NCI-H146 treated with DMSO at 0.1 percent for 48 hours (cell line): ENCODE measurements around the gene PCYT2.
A peak's percentile ranks its signal among the peaks of the same experiment; 100 is the strongest.

Experiments
- DNase-seq: peaks from one replicate; lab custom pipeline; 2025; ENCODE audit not compliant: unreplicated experiment; lab: John Stamatoyannopoulos, UW

Gene PCYT2

GRCh38 chr17:81944858-81945257 is 33.7 kb upstream of the PCYT2 start:
- no peak for DNase-seq

- DNase-seq, result no peak
These were observed 31.0 kb upstream of the PCYT2 start for GRCh38 chr17:81942167-81942553.

- peak; percentile 55 for DNase-seq
These were observed 30.4 kb upstream of the PCYT2 start for GRCh38 chr17:81941484-81942166.

DNA sequence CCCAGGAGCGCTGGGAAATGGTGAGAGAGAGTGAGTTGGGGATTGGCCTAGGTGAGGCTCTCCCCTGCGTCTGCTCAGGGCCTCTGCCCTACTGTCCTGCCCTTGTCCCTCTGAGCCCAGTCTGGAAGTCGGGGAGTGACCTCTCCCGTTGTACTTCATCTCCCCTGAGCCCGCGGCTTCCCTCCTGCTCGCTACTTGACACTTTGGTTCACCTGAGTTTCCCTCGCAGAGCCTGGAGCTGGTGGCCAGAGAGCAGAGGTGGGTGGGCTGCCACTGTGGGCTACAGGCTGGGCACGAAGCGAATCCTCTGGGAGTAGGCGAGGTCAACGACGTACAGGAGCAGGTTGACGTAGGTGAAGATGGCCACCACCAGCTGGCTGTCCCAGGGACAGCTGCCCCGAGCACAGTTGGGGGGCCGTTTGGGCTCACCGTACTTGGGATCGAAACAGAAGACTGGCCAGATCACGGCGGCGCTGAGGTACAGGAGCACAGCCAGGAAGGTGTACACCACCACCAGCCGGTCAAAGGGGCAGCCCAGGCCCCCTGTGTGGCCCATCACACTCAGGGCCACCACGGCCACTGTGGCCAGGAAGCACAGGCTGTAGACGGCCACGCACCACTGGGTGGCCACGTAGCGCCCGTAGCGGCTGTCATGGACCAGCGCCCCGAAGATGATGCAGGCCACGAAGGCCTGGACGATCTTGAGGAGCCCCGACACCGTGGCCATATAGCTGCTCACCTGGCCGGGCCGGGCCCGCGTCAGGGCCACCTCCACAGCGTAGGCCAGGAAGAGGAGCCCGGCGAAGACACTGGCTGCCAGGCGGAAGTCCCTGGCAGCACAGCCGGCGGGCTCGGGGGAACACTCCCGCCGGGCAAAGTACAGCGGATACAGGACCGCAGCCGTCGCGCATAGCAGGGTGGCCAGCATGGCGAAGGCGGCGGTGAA is 29.6 kb upstream of the PCYT2 start:
- DNase-seq, result no peak

- DNase-seq, result no peak
These were observed 28.7 kb upstream of the PCYT2 start for GRCh38 chr17:81939881-81940385.

DNA sequence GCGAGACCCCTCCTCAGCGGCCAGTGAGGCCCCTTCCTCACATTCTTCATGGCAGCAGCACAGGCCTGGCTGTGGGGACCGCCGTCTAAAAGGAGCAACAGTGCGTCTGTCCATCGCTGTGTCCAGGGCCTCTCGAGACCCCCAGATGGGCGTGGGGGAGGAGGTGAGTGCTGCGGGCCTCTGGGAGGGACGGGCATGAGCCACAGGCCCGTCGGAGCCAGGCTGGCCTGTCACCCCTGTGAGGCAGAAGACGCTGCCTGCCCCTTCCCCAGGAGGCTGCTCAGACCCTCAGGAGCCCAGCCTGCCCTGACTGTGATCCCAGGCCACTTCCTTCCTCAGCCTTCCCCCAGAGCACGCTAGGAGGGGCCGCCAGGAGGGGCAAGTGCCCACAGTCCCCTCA is 28.0 kb upstream of the PCYT2 start:
- no peak for DNase-seq

GRCh38 chr17:81935709-81936084 is 24.5 kb upstream of the PCYT2 start:
- no peak for DNase-seq

DNA sequence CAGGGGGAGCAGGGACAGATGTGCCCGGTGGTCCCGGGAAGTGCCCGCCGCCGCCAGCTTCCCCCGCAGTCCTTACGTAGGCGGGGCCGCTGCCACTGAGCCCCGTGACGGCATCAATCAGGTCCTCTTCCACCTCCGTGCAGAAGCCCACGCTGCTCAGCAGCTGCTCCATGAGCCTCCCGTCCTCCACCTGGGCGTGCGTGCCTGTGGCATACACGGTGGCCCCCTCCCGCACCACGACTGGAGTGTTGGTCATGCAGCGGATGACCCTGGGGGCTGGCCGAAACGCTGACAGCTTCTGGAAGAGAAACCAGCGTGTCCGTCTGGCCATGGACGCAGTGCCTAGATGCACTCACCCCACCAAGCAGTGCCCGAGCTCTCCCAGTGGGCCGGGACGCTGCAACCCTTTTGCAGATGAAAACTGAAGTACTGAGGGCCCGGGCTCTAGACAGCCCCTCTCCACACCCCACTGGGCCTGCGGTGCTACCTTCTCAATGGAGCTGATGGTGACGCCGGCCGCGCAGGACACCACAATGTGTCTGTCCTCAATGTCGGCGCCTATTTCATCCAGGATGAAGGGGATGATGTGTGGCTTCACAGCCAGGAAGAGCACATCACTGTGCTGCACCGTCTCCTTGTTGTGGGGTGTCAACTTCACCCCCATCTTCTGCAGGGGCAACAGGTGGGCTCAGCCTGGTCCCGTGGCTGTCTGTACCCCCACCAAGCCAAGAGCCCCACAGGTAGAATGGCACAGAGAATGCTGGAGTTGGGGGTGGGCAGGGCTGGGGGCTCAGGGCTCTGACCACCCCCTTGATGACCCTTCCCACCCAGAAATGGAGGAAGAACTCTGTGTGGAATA is 23.9 kb upstream of the PCYT2 start:
- DNase-seq, result no peak

DNA sequence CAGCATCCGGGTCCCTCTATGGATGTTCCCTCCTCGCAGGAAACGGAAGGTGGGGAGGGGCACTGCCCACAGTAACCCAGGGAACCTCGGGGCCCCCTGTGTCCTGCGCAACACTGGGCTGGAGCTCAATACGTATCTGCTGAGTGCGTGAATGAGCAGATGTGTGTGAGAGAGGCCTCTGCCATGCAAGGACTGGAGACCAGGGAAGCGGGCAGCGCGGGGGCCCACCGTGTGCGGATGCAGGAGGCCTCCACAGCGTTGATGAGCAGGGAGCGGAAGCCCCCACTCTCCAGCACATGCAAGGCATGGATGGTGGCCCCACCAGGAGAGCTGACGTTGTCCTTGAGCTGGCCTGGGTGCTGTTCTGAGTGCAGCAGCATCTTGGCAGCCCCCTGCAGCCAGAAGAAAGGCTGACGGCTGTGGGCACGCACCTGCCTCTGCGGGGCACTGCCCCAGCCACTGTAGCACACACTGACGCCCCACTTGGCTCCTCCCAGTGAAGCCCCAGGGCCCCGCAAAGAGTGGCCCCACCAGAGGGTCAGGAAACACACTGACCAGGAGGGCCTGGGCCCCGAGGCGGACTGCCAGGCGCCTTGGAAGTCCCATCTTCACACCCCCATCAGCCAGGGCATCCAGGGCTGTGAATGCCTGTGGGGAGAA is 23.0 kb upstream of the PCYT2 start:
- DNase-seq, result no peak

- no peak for DNase-seq
These were observed 22.0 kb upstream of the PCYT2 start for GRCh38 chr17:81933178-81933699.

DNA sequence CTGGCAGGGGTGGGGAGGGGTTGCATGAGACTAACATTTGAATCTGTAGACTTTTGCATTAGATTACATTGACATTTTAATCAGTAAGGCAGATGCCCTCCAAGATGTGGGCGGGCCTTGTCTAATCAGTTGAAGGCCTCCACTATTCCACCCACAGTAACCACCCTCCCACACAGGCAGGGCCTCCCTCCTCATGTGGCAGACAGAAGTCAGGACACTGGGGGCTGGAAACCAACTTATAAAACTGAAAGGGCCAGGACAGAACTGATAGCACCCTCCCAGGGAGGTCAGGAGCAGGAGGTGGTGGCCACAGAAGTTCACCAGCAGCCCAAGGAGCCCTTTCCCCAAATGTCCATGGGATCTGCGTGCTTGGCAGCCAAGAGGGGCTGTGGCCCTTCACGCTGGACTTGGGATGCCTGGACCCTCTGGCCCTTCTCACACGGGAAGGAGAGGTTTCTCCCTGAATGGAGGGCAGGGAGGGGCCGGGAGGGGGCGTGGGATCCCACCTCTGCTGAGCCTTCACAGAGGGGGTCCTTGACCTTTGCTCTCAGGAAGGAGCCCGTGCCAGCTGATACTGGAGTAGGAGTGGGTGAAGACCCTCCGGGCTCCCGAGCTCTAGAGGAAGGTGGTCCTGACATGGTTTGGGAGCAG is 21.3 kb upstream of the PCYT2 start:
- no peak for DNase-seq

DNA sequence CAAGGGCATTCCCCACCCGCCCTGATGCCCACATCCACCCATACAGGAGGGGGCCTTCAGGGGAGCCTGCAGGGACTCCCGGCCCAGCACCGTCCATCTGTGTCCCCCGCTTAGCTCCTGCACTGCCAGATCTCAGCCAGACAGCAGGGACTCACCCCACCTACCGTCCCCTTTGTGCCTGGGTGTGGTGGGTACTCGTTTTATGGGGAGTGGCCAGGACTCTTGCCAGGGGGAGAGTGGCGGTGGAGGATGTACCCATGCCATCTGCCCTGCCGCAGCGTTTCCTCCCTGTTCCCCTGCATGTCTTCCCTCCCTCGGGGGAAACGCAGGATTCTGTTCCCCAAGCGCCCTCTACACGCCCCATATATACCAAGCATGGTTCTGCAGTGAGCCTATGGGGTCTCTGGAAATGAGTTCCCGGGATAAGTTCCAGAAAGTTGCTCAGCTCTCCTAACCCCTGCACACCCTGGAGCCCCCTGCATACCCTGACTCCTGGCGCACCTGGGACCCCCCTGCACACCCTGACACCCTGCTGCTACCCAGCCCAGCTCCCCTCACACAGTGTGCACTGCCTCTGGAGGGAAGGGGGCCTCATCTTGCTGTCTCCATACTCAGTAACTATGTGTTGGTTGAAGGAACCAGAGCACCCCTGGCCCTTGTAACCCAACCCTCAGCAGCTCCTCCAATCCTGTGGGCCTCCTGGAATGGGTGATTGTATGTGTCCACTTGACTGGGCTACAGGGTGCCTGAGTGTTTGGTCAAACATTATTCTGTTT is 20.5 kb upstream of the PCYT2 start:
- DNase-seq, result no peak

DNA sequence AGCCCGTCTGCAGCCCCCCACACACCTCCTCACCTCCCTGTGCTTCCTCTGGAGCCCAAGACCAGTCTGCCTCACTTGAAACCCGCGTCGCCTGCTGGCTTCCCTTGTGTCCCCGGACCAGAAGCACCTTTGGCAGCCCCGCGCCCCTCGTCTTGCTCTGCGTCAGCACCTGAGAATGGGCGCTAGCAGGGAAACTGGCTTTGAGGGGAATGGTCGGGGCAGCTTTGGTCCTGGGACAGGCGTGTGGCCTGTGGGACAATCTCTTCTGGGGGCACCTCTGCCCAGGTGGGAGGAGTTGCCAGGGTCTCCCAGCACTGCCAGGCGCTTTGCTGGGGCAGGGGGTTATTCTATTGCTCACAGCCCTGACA is 20.0 kb upstream of the PCYT2 start:
- no peak for DNase-seq

DNA sequence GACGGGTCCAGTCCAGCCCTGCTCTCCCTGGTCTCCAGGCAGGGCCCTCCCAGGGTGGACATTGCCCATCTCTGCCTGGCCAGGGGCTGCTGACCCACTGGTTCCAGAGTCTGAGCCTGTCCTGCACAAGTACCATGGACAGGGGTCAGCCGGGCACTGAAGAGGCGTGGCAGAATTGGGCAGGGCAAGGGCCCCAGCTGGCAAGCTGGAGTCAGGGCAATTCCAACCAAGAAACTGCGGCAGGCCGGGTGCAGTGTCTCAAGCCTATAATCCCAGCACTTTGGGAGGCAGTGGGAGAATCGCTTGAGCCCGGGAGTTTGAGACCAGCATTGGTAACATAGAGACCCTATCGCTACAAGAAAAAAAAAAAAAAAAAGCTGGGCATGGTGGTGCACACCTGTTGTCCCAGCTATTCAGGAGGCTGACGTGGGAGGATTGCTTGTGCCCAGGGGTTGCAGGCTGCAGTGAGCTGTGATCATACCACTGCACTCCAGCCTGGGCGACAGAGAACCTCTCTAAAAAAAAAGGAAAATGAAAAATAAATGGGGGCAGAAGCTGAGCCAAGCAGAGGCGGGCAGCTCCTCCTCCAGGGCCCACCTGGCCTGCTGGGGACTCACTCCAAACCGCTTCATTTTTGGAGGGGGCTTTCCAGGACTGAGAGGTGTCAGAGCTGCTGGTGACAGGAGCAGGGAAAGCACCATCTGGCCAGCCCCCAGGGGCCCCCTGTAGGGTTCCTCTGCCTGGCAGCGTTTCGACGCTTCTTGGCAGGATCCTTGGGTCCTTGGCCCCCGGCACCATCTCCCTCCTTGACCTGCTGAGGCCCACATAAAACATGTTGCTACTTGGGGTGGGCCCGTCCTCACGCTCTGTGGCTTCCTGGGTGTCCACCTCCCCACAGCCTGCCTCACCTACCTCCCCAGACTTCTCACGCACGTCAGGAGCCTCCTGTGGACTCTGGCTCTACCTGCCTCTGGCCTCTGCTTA is 19.2 kb upstream of the PCYT2 start:
- no peak for DNase-seq

DNA sequence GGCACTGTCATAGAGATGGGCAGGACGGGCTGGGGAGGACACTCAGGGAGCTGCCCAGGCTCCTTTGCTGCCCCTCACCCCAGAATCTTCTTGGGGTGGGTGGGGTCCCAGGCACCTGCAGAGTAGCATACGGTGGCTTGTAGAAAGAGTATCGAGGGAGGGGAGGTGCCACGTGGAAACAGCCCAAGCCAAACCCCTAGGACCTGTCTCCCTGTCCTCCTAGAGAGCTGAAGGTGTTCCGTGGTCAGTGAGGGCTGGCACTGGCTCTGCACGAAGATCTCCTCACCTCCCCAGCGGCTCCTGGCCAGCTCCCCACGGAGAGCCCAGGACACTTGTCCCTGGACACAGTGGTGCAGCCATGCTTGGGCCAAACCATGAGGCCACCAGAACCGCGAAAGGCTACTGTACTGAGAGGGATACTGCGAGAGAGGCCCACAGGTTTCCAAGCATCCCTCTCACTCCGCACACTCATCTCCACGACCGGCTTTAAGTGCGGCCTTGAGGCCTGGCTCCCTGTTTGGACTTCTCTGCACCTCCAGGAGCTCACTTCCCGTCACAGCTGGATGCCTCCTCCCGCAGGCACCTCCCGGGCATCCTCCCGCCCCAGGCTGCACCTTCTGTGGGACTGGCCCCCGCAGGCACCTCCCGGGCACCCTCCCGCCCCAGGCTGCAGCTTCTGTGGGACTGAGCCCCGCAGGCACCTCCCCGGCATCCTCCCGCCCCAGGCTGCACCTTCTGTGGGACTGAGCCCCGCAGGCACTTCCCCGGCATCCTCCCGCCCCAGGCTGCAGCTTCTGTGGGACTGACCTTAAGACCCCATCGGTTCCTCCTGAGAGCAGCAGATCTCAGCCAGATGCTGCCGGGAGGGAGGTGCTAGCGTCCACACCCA is 18.3 kb upstream of the PCYT2 start:
- DNase-seq, result no peak

GRCh38 chr17:81928544-81929252 is 17.5 kb upstream of the PCYT2 start:
- no peak for DNase-seq
